Skeletal muscle tissue (tissue), 4 donors: ENCODE measurements around the gene MFSD12. TPM values are rescaled to one million over a fixed set of nuclear protein-coding genes. Genes with fewer than 3 reads are reported as not detected.
"Not testable (repeated sequence)": the region's sequence is repeated elsewhere in the genome, so short reads cannot be mapped to it uniquely, and the experiment has no call there.

ENCODE experiments used
- H3K27ac ChIP-seq: one replicate; pipeline ENCODE4 v1.7.0; 2013; ENCODE audit warnings: mild to moderate bottlenecking, low read depth, low read length, inconsistent platforms
- H3K27me3 ChIP-seq, 3 donors: one replicate each; pipeline ENCODE4 v1.7.0; 2013; ENCODE audit warnings: low read length in 3 of 3; ENCODE audit not compliant: control insufficient read depth in 3 of 3, insufficient read depth in 3 of 3
- H3K36me3 ChIP-seq, 3 donors: one replicate each; pipeline ENCODE4 v1.7.0; 2013; ENCODE audit warnings: low read length in 3 of 3; ENCODE audit not compliant: control insufficient read depth in 3 of 3, insufficient read depth in 3 of 3
- H3K4me1 ChIP-seq, 3 donors: one replicate each; pipeline ENCODE4 v1.7.0; 2013; ENCODE audit warnings: low read length in 3 of 3, mild to moderate bottlenecking in 3 of 3; ENCODE audit not compliant: control insufficient read depth in 3 of 3, insufficient read depth in 3 of 3
- H3K4me3 ChIP-seq, 3 donors: one replicate each; pipeline ENCODE4 v1.7.0; 2013; ENCODE audit warnings: low read length in 3 of 3
- H3K9ac ChIP-seq, 3 donors: one replicate each; pipeline ENCODE4 v1.7.0; 2013; ENCODE audit warnings: low read length in 3 of 3, mild to moderate bottlenecking in 3 of 3, moderate library complexity in 2 of 3, low read depth in 1 of 3
- H3K9me3 ChIP-seq, 3 donors: one replicate each; pipeline ENCODE4 v1.7.0; 2013; ENCODE audit warnings: low read length in 3 of 3; ENCODE audit not compliant: control insufficient read depth in 3 of 3
- total RNA-seq: library from RNA; depleted of rRNA; stranded (reverse); fragments of >200 nt; gene quantifications from one replicate; pipeline ENCODE4 v1.2.3, GENCODE V29; 2014
- donor health status: Osteomylitis.

Gene MFSD12
- total RNA-seq, 1 donor from 2014 or later, result 18.8 TPM

DNA sequence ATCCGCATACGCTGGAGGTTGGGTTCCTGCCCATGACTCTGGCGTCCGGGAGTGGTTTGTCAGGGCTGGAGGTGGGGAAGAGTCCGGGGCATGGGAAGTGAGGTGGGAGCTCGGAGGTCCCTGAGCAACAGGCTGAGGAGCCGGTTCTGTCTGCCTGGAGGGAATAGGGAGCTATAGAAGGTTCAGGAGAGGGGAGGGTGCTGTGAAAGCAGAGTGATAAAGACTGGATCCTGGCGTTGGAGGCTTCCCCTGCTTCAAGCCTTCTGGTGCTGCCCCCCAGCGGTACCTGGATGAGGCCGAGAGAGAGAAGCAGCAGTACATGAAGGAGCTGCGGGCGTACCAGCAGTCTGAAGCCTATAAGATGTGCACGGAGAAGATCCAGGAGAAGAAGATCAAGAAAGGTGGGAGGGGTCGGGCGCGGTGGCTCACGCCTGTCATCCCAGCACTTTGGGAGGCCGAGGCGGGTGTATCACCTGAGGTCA lies 17.9 kb upstream of the MFSD12 start:
- Histone ChIP-seq H3K9ac (no peak overlapping the region), H3K4me1 (peaks cover 15 to 19% (median 17%) of the 10 kb centered on the region in 3 donors), H3K9me3 (no peaks in the 10 kb centered on the region), H3K27me3 (no peaks in the 10 kb centered on the region), H3K4me3 (no peak overlapping the region), H3K27ac (no peak overlapping the region), H3K36me3 (no peaks in the 10 kb centered on the region)

DNA sequence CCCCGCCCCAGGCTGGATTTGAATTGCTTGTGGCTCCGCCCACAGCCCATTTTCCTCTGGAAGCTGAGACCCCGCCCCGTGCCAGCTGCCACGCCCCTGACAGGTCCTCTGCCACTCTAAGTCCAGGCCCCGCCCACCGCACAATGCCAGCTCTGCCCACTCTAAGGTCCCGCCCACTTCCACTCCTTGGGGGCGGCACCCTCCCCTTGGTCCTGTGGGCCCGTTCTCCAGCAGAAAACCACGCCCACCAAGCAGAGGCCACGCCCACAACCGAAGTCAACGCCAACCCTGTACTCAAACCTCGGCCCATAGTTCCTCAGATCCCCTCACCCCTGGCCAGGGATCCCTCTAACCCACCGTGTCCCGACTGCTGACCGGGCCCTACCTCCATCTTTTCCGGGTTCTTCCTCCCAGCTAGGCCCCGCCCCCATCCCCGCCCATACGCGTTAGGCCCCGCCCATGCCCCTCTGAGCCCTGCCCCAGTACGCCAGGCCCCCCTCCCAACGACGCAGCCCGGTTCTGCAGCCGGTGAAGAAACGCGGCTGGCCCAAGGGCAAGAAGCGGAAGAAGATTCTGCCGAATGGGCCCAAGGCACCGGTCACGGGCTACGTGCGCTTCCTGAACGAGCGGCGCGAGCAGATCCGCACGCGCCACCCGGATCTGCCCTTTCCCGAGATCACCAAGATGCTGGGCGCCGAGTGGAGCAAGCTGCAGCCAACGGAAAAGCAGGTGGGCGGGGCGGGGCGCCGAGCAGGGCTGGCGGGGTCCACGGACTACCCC lies 16.7 kb upstream of the MFSD12 start:
- no peaks in the 10 kb centered on the region for H3K9me3 ChIP-seq
- peak overlapping the region; percentile 72 to 74 (median 74) for H3K4me3 ChIP-seq
- H3K4me1 ChIP-seq, result peaks cover 15 to 19% (median 17%) of the 10 kb centered on the region in 3 donors
- no peaks in the 10 kb centered on the region for H3K27me3 ChIP-seq
- H3K27ac ChIP-seq, result no peak overlapping the region
- H3K9ac ChIP-seq, result no peak overlapping the region
- no peaks in the 10 kb centered on the region for H3K36me3 ChIP-seq

DNA sequence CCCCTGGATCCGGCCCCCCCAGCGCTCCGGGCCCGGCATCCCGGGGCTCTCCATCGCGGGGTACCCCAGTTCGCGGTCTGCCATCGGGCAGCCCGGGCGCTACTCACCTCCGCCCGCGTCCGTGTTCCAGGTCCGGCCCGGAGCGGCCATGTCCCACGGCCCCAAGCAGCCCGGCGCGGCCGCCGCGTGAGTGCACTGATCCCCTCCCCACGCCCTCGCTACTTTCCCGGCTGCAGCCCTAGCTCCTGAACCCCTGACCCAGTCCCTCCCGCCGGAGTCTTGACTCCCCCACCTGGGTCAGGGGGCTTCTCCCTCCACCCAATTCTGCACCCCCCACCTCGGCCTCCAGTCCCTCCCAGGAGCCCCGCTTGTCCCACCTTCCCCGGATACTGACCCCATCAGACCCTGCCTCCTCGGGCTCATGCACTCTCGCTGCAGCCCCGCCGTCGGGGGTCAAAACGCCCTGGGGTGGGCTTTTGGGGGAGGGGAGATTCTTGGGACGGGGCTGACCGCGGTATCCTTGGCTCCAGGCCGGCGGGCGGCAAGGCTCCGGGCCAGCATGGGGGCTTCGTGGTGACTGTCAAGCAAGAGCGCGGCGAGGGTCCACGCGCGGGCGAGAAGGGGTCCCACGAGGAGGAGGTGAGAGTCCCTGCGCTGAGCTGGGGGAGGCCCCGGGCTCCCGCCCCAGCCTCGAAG lies 15.9 kb upstream of the MFSD12 start:
- Histone ChIP-seq H3K4me3 (peak overlapping the region; percentile 72 to 74 (median 74)), H3K27ac (peak overlapping the region; percentile 12), H3K27me3 (no peaks in the 10 kb centered on the region)

DNA sequence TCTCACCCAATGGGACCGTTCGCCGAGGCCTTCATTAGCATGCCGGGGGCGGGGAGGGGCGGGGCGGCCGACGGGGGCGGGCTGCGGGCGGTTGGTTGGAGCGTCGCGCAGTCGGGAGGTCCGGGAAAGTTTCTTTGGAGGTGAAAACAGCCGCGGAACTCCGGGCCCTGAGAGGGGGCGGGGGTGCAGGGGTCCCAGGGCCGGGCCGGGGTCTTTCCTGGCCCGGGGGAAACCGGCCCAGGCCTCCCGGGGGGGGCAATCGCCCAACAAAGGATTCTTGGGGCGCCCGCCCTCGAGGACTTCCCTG lies 15.4 kb upstream of the MFSD12 start, which contains the start of gene HMG20B:
TSS of gene HMG20B (plus strand) at position 90 of the 307 bp plus-strand sequence. CDS start 366 bp downstream, outside the sequence.
- Histone ChIP-seq H3K4me3 (peak within 1 kb of the TSS; percentile 74 to 83 (median 82)), H3K27ac (peak within 1 kb of the TSS; percentile 12), H3K9ac (peak within 1 kb of the TSS; percentile 74 to 79 (median 76)), H3K9me3 (no peaks in the 10 kb centered on the region), H3K27me3 (no peaks in the 10 kb centered on the region), H3K4me1 (peaks cover 15 to 19% (median 17%) of the 10 kb centered on the region in 3 donors), H3K36me3 (no peaks in the 10 kb centered on the region)

More for the DNA sequence above, 15.9 kb upstream of the MFSD12 start:
- no peaks in the 10 kb centered on the region for H3K9me3 ChIP-seq
- H3K9ac ChIP-seq, result peak overlapping the region; percentile 72 to 75 (median 72)
- peaks cover 15 to 19% (median 17%) of the 10 kb centered on the region in 3 donors for H3K4me1 ChIP-seq
- H3K36me3 ChIP-seq, result no peaks in the 10 kb centered on the region

DNA sequence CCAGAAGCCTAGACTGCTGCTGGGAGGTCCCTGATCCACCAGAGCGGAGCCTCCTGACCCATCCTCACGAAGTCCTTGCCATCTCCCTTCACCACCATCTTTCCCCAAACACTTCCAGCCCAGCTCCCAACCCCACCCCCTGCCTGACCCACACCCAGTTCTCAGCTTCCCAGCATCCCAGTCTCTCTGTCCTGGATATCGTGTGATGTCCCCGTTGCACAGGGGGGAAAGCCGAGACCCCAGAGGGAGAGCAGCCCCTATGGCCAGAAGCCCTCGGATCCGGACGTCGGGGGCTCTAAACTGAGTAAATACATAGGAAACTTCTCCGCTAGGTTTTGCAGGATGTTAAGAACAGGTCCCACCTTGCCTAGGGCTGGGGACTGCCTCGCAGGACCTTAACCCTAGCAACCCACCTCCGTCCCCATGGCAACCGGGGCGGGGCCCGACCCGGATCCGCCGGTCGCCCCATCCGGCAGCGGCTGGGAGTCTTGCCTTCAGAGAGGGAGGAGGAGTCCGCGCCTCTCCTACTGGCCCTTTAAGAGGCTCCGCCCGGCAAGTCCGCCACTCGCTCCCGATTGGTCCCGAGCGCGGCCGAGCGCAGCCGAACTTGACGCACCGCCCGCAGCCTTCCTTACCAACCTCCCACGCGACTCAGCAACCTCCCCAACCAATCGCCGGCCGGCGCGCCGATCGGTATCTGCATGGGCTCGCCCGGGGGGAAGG lies 14.9 kb upstream of the MFSD12 start:
- H3K4me3 ChIP-seq, result peak overlapping the region; percentile 72 to 83 (median 82)
- no peaks in the 10 kb centered on the region for H3K36me3 ChIP-seq
- peak overlapping the region; percentile 74 to 79 (median 76) for H3K9ac ChIP-seq
- H3K4me1 ChIP-seq, result peaks cover 15 to 19% (median 17%) of the 10 kb centered on the region in 3 donors
- no peaks in the 10 kb centered on the region for H3K27me3 ChIP-seq
- H3K9me3 ChIP-seq, result no peaks in the 10 kb centered on the region
- H3K27ac ChIP-seq, result no peak overlapping the region

DNA sequence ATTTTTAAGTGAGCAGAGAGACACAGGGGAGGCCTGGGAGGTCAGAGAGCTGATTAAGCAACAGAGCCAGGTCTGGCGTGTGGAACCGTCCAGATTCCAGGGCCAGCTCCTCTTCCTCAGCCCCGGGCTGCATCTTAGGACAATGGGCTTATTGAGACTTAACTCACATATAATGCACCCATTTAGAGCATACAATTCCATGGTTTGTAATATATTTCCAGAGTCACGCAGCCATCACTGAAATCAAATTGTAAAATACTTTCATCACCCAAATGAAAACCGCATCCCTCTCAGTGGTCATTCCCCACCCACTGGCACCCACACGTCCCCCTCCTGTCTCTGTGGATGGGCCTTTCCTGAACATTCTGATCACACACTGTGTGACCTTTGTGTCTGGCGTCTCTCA lies 13.2 kb upstream of the MFSD12 start:
- no peak overlapping the region for H3K4me3 ChIP-seq
- no peaks in the 10 kb centered on the region for H3K36me3 ChIP-seq

DNA sequence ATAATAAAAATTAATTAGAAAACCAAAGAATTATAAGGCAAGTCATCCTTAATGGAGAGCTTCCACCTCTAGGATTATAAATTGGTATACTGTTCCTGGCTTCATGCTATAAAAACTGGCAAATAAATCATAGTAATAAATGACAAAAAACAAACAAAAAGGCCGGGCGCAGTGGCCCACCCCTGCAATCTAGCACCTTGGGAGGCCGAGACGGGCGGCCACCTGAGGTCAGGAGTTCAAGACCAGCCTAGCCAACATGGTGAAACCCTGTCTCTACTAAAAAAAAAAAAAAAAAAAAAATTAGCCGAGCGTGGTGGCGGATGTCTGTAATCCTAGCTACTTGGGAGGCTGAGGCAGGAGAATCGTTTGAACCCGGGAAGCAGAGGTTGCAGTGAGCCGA lies 12.7 kb upstream of the MFSD12 start:
- not testable (repeated sequence) for H3K27me3 ChIP-seq, H3K4me1 ChIP-seq, H3K4me3 ChIP-seq, H3K9ac ChIP-seq, H3K9me3 ChIP-seq, H3K36me3 ChIP-seq, H3K27ac ChIP-seq

More for the DNA sequence above, 13.2 kb upstream of the MFSD12 start:
- no peak overlapping the region for H3K27ac ChIP-seq
- H3K27me3 ChIP-seq, result no peaks in the 10 kb centered on the region
- peaks cover 5 to 10% (median 7%) of the 10 kb centered on the region in 3 donors for H3K4me1 ChIP-seq
- no peaks in the 10 kb centered on the region for H3K9me3 ChIP-seq
- H3K9ac ChIP-seq, result no peak overlapping the region

DNA sequence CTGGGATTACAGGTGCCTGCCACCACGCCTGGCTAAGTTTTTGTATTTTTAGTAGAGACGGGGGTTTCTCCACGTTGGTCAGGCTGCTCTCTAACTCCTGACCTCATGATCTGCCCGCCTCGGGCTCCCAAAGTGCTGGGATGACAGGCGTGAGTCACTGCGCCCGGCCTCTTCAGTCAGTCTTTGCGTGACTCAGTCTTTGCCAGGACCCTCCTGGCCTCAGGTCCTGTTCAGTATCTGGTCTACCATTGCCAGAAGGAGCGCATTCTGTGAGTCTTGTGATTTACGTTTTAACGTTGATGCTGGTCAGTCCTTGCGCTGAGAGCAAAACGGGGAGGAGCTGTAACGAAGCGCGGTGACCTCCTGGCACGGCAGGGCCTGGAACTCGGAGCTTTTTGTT lies 7.8 kb upstream of the MFSD12 start:
- H3K4me3 ChIP-seq, result no peak overlapping the region
- no peaks in the 10 kb centered on the region for H3K4me1 ChIP-seq
- H3K9ac ChIP-seq, result no peak overlapping the region
- peaks cover 0 to 2% (median 0%) of the 10 kb centered on the region in 3 donors for H3K27me3 ChIP-seq
- H3K9me3 ChIP-seq, result no peaks in the 10 kb centered on the region
- H3K36me3 ChIP-seq, result no peaks in the 10 kb centered on the region
- H3K27ac ChIP-seq, result no peak overlapping the region

DNA sequence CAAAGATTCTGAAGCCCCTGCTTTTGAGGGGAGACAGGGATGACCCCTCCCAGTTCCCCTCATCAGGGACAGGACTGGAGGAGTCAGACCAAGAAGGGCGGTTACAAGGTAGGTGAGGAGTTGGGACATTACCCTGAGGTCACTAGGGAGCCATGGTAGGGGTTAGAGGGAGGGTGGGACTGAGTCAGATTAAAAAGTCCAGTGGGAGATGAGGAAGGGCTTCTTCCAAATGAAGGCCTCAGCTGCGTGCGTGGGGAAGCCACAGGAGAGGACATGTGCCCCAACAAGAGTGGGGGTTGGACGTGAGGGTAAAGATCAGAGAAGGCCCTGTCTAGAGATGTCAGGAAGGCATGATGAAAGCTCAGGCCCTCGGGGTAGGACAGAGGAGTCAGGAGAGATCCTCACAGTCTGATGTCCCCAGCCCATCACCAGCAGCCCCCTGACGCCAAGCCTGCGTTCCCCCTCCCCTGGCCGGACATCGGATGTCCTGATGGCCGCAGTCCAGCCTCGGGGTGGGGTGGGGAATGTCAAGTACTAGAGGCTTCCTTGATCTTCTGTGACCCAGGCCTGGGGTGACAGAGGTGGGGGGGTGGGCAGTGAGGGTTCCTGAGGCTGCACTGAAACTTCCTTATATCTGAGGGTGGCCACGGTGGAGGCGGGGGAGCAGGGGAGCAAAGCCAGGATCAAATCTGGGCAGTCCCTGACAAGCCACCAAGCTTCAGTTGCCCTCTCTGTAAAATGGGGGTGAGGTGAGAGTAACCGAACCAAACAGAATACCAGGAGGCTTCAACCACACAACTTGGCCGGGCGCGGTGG lies 6.5 kb upstream of the MFSD12 start:
- Histone ChIP-seq H3K4me3 (no peak overlapping the region), H3K9ac (no peak overlapping the region), H3K27me3 (peaks cover 0 to 2% (median 0%) of the 10 kb centered on the region in 3 donors), H3K27ac (no peak overlapping the region), H3K36me3 (no peaks in the 10 kb centered on the region), H3K4me1 (no peaks in the 10 kb centered on the region), H3K9me3 (no peaks in the 10 kb centered on the region)
